ENCODE data around the gene C3orf22. TPM values are rescaled to one million over a fixed set of nuclear protein-coding genes. Genes with fewer than 3 reads are reported as not detected.

C3orf22 gene
- total RNA-seq, 1 donor from 2014 or later: not detected

DNA sequence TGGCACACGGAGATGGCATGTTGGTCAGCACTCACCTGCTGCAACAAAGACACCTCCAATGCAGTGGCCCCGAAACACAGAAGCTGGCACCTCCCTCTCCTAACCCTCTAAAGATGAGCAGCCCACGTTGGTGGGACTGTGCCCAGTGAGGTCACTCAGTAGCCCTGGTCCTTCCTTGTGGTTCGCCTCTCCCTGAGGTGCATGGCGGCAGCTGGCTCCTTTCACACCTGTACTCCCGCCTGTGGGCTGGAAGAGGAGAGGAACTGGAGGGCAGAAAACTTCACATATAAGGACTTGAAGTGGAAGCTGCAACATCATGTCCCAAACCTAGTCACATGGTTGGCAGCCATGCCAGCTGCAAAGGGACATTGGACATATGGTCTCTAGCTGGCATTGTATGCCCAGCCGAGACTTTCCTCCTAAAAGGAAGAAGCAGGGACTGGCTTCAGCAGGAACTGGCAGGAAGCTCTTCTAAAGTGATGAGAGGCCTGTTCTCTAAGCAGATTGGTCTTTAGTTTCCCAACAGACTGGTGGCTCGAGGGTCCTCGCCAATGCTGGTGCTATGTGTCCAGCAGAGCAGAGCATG lies 10.8 kb upstream of the C3orf22 start:
- TF ChIP-seq, protein P1, sequence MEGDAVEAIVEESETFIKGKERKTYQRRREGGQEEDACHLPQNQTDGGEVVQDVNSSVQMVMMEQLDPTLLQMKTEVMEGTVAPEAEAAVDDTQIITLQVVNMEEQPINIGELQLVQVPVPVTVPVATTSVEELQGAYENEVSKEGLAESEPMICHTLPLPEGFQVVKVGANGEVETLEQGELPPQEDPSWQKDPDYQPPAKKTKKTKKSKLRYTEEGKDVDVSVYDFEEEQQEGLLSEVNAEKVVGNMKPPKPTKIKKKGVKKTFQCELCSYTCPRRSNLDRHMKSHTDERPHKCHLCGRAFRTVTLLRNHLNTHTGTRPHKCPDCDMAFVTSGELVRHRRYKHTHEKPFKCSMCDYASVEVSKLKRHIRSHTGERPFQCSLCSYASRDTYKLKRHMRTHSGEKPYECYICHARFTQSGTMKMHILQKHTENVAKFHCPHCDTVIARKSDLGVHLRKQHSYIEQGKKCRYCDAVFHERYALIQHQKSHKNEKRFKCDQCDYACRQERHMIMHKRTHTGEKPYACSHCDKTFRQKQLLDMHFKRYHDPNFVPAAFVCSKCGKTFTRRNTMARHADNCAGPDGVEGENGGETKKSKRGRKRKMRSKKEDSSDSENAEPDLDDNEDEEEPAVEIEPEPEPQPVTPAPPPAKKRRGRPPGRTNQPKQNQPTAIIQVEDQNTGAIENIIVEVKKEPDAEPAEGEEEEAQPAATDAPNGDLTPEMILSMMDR (IDR thresholded peaks at IDR 0.05): no peak
- H3K9me3 Mint-ChIP-seq: no peaks in the 10 kb centered on the region
- ChIA-PET CTCF (no interaction called here), POLR2A (no interaction called here)
- no peak for DNase-seq
- intact Hi-C loops (cut with micrococcal nuclease): no loop called here
- no peak overlapping the region for H3K4me3 Mint-ChIP-seq
- no peaks in the 10 kb centered on the region for H3K4me1 Mint-ChIP-seq
- peaks cover 18% of the 10 kb centered on the region for H3K27me3 Mint-ChIP-seq
- ATAC-seq (ENCODE audit: low read depth): no peak
- no peaks in the 10 kb centered on the region for H3K36me3 Mint-ChIP-seq (ENCODE audit: low read depth)
- no peak overlapping the region for H3K27ac Mint-ChIP-seq

GRCh38 chr3:126568776-126569342 lies 10.1 kb upstream of the C3orf22 start:
- POLR2A ChIA-PET: no interaction called here
- CTCF ChIA-PET: no interaction called here
- Mint-ChIP-seq H3K36me3 (ENCODE audit: low read depth) (no peaks in the 10 kb centered on the region), H3K4me1 (no peaks in the 10 kb centered on the region), H3K4me3 (no peak overlapping the region), H3K9me3 (no peaks in the 10 kb centered on the region), H3K27me3 (peaks cover 18% of the 10 kb centered on the region), H3K27ac (no peak overlapping the region)
- TF ChIP-seq, protein P1 (IDR thresholded peaks at IDR 0.05): no peak
- DNase-seq (no peak), ATAC-seq (ENCODE audit: low read depth) (no peak)
- intact Hi-C loops (cut with micrococcal nuclease): no loop called here

DNA sequence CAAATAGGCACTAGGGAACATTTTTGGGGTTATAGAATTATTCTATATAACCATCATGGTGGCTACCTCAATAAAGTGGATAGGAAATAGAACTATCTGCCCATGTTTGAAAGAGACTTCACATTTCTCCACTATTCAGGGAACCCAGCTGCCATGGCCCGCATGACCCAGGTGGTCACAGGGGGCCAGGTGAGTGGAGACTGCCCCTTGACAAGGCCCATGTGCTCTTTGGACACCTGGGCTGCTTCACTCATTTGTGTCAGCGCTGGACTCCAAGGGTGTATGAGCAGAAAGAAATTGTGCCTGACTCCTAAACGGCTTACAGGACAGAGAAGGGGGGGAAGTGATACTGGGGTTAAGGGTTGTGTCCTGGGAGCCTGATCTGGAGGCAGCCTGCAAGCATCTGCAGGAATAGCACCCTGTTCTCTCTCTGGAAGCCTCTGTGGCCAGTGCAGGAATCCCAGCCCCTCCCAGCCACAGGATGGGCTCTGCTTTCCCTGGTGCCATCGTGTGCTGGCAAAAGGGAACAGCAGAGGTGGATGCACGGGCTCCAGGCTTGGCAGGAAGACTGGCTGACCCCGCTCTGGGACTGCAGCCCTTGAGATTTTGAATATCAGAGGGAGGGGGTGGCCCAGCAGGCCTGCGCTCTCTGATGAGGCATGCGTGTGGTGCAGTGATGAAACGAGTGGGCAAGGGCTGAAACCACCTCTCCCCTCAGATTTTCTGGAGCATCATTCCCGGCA lies 9.1 kb upstream of the C3orf22 start:
- ChIA-PET POLR2A (no interaction called here), CTCF (no interaction called here)
- TF ChIP-seq, protein P1 (IDR thresholded peaks at IDR 0.05): no peak
- Mint-ChIP-seq H3K27me3 (peaks cover 18% of the 10 kb centered on the region), H3K9me3 (peaks cover 3% of the 10 kb centered on the region), H3K27ac (no peak overlapping the region), H3K4me1 (no peaks in the 10 kb centered on the region), H3K36me3 (ENCODE audit: low read depth) (no peaks in the 10 kb centered on the region), H3K4me3 (no peak overlapping the region)
- DNase-seq: no peak
- ATAC-seq (ENCODE audit: low read depth): no peak
- intact Hi-C loops (cut with micrococcal nuclease): no loop called here

GRCh38 chr3:126562737-126563276 lies 4.1 kb upstream of the C3orf22 start:
- POLR2A ChIA-PET: no interaction called here
- H3K27me3 Mint-ChIP-seq: peaks cover 25% of the 10 kb centered on the region
- TF ChIP-seq, protein P1 (IDR thresholded peaks at IDR 0.05): no peak
- no peaks in the 10 kb centered on the region for H3K36me3 Mint-ChIP-seq (ENCODE audit: low read depth)
- H3K9me3 Mint-ChIP-seq: peaks cover 15% of the 10 kb centered on the region
- no peaks in the 10 kb centered on the region for H3K4me1 Mint-ChIP-seq
- H3K27ac Mint-ChIP-seq: no peak overlapping the region
- DNase-seq (no peak), ATAC-seq (ENCODE audit: low read depth) (no peak)
- CTCF ChIA-PET: no interaction called here
- intact Hi-C loops (cut with micrococcal nuclease): no loop called here
- no peak overlapping the region for H3K4me3 Mint-ChIP-seq

DNA sequence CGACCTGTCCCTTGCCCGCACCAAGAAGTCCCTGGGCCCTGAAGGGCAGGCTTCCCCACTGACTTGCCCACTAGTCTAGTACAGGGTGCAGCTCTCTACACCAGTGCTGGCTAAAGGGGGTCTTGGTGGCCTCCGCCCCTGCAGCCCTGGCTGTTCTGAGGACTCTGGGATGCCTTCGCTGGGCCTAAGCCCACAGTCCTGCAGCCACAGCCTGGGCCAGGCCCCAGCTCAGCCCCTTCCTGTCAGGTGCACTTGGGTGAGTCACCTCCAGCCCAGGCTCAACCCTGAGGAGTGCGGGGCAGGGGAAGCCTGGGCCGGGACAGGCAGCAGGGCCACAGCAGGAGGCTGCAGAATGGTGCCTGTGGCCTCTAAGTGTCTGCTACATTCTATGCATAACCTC lies 971 bp downstream of the C3orf22 start:
- ChIA-PET POLR2A (no interaction called here), CTCF (no interaction called here)
- Mint-ChIP-seq H3K27ac (no peak overlapping the region), H3K4me1 (no peaks in the 10 kb centered on the region), H3K36me3 (ENCODE audit: low read depth) (no peaks in the 10 kb centered on the region), H3K9me3 (peaks cover 11% of the 10 kb centered on the region), H3K27me3 (peaks cover 7% of the 10 kb centered on the region), H3K4me3 (no peak overlapping the region)
- TF ChIP-seq, protein P1 (IDR thresholded peaks at IDR 0.05): no peak
- intact Hi-C loops (cut with micrococcal nuclease): no loop called here
- no peak for ATAC-seq (ENCODE audit: low read depth)
- no peak for DNase-seq
